Epidermal melanocyte (primary cell): Measurements from ENCODE around the gene IGIP.

ENCODE experiments used
- DNase-seq: peaks from one replicate; pipeline ENCODE4 v3.0.0; 2011; ENCODE audit warnings: low spot score; ENCODE audit not compliant: insufficient read length

The IGIP gene

GRCh38 chr5:140111011-140111858 lies 14.5 kb upstream of the IGIP start:
- no peak for DNase-seq

- DNase-seq: no peak
Measured at GRCh38 chr5:140111859-140112551, 13.7 kb upstream of the IGIP start.

GRCh38 chr5:140112685-140113179 lies 13.0 kb upstream of the IGIP start:
- no peak for DNase-seq

GRCh38 chr5:140113180-140113698 lies 12.5 kb upstream of the IGIP start:
- no peak for DNase-seq

- DNase-seq: peak; percentile 84
Measured at GRCh38 chr5:140113699-140114263, 12.0 kb upstream of the IGIP start, which contains the start of gene PURA. PURA (plus strand) TSS chr5:140114109; CDS start chr5:140114182, 73 bp downstream.

GRCh38 chr5:140114341-140115185 lies 11.2 kb upstream of the IGIP start:
- DNase-seq: no peak

- DNase-seq: no peak
Measured at GRCh38 chr5:140115186-140115500, 10.6 kb upstream of the IGIP start.

- no peak for DNase-seq
Measured at GRCh38 chr5:140116716-140117115, 9.0 kb upstream of the IGIP start.

- no peak for DNase-seq
Measured at GRCh38 chr5:140117523-140117922, 8.2 kb upstream of the IGIP start.

GRCh38 chr5:140118302-140118936 lies 7.3 kb upstream of the IGIP start:
- DNase-seq: no peak

- DNase-seq: no peak
Measured at GRCh38 chr5:140126315-140127012, 727 bp downstream of the IGIP start.

GRCh38 chr5:140128376-140128775 lies 2.6 kb downstream of the IGIP start:
- no peak for DNase-seq

GRCh38 chr5:140130949-140131733 lies 5.4 kb downstream of the IGIP start:
- DNase-seq: no peak

- DNase-seq: no peak
Measured at GRCh38 chr5:140131967-140132409, 6.3 kb downstream of the IGIP start.

- DNase-seq: no peak
Measured at GRCh38 chr5:140133514-140134167, 7.9 kb downstream of the IGIP start.

- DNase-seq: no peak
Measured at GRCh38 chr5:140134277-140134935, 8.7 kb downstream of the IGIP start.

- DNase-seq: no peak
Measured at GRCh38 chr5:140135127-140135526, 9.4 kb downstream of the IGIP start.

GRCh38 chr5:140136624-140137023 lies 10.9 kb downstream of the IGIP start:
- DNase-seq: no peak
